ENCODE measurements around the gene SUPT16H.
"Not testable (repeated sequence)": the region's sequence is repeated elsewhere in the genome, so short reads cannot be mapped to it uniquely, and the experiment has no call there.

SUPT16H gene

GRCh38 chr14:21379338-21379737, 4.5 kb downstream of the SUPT16H start:
- Histone ChIP-seq H3K4me3 (replicated peaks; ENCODE audit: low read depth, low read length) (no peak overlapping the region), H3K36me3 (ENCODE audit: control insufficient read depth, insufficient read depth, low read length) (no peaks in the 10 kb centered on the region), H3K27me3 (replicated peaks; ENCODE audit: control insufficient read depth, insufficient read depth, low read length) (no peaks in the 10 kb centered on the region)
- no peak for DNase-seq (ENCODE audit: extremely low read depth, insufficient read length)
- no peak for TF ChIP-seq CTCF (IDR thresholded peaks at IDR 0.05; ENCODE audit: insufficient read depth, low read length, poor library complexity, severe bottlenecking)

- Histone ChIP-seq H3K36me3 (ENCODE audit: control insufficient read depth, insufficient read depth, low read length) (peaks cover 6% of the 10 kb centered on the region), H3K27me3 (replicated peaks; ENCODE audit: control insufficient read depth, insufficient read depth, low read length) (no peaks in the 10 kb centered on the region), H3K4me3 (replicated peaks; ENCODE audit: low read depth, low read length) (no peak overlapping the region)
- no peak for DNase-seq (ENCODE audit: extremely low read depth, insufficient read length)
- TF ChIP-seq CTCF (IDR thresholded peaks at IDR 0.05; ENCODE audit: insufficient read depth, low read length, poor library complexity, severe bottlenecking), result no peak
Observed at GRCh38 chr14:21373980-21374379, 9.8 kb downstream of the SUPT16H start.

GRCh38 chr14:21372814-21373213, 11.0 kb downstream of the SUPT16H start:
- peaks cover 11% of the 10 kb centered on the region for H3K36me3 ChIP-seq (ENCODE audit: control insufficient read depth, insufficient read depth, low read length)
- DNase-seq (ENCODE audit: extremely low read depth, insufficient read length); H3K27me3 ChIP-seq (replicated peaks; ENCODE audit: control insufficient read depth, insufficient read depth, low read length); H3K4me3 ChIP-seq (replicated peaks; ENCODE audit: low read depth, low read length): not testable (repeated sequence)

GRCh38 chr14:21369949-21370679, 13.7 kb downstream of the SUPT16H start:
- no peaks in the 10 kb centered on the region for H3K27me3 ChIP-seq (replicated peaks; ENCODE audit: control insufficient read depth, insufficient read depth, low read length)
- DNase-seq (ENCODE audit: extremely low read depth, insufficient read length), result no peak
- no peak overlapping the region for H3K4me3 ChIP-seq (replicated peaks; ENCODE audit: low read depth, low read length)
- H3K36me3 ChIP-seq (ENCODE audit: control insufficient read depth, insufficient read depth, low read length), result peaks cover 15% of the 10 kb centered on the region
- no peak for TF ChIP-seq CTCF (IDR thresholded peaks at IDR 0.05; ENCODE audit: insufficient read depth, low read length, poor library complexity, severe bottlenecking)

GRCh38 chr14:21367582-21368144, 16.2 kb downstream of the SUPT16H start:
- H3K4me3 ChIP-seq (replicated peaks; ENCODE audit: low read depth, low read length), result no peak overlapping the region
- DNase-seq (ENCODE audit: extremely low read depth, insufficient read length), result no peak
- TF ChIP-seq CTCF (IDR thresholded peaks at IDR 0.05; ENCODE audit: insufficient read depth, low read length, poor library complexity, severe bottlenecking), result no peak
- no peaks in the 10 kb centered on the region for H3K27me3 ChIP-seq (replicated peaks; ENCODE audit: control insufficient read depth, insufficient read depth, low read length)
- peaks cover 22% of the 10 kb centered on the region for H3K36me3 ChIP-seq (ENCODE audit: control insufficient read depth, insufficient read depth, low read length)

- Histone ChIP-seq H3K27me3 (replicated peaks; ENCODE audit: control insufficient read depth, insufficient read depth, low read length) (no peaks in the 10 kb centered on the region), H3K36me3 (ENCODE audit: control insufficient read depth, insufficient read depth, low read length) (peaks cover 33% of the 10 kb centered on the region), H3K4me3 (replicated peaks; ENCODE audit: low read depth, low read length) (no peak overlapping the region)
- DNase-seq (ENCODE audit: extremely low read depth, insufficient read length), result no peak
- no peak for TF ChIP-seq CTCF (IDR thresholded peaks at IDR 0.05; ENCODE audit: insufficient read depth, low read length, poor library complexity, severe bottlenecking)
Observed at GRCh38 chr14:21356511-21356910, 27.3 kb downstream of the SUPT16H start.

Data from GM06990 (cell line).